Measurements from ENCODE around the gene CEP128. TPM values are rescaled to one million over a fixed set of nuclear protein-coding genes. Genes with fewer than 3 reads are reported as not detected.

The CEP128 gene
- total RNA-seq, 4 donors from 2014 or later = 5.6 to 9.0 (median 7.5) TPM

- TF ChIP-seq CTCF (IDR thresholded peaks at IDR 0.05; ENCODE audit: low read depth) = no peak
Observed at GRCh38 chr14:80959496-80959895, 18.0 kb upstream of the CEP128 start.

- no peak for TF ChIP-seq CTCF (IDR thresholded peaks at IDR 0.05; ENCODE audit: low read depth)
Observed at GRCh38 chr14:80958939-80959338, 17.4 kb upstream of the CEP128 start.

- TF ChIP-seq CTCF (IDR thresholded peaks at IDR 0.05; ENCODE audit: low read depth) = no peak
Observed at GRCh38 chr14:80958226-80958625, 16.7 kb upstream of the CEP128 start.

GRCh38 chr14:80957613-80958012 lies 16.1 kb upstream of the CEP128 start:
- TF ChIP-seq CTCF (IDR thresholded peaks at IDR 0.05; ENCODE audit: low read depth) = no peak

- TF ChIP-seq CTCF (IDR thresholded peaks at IDR 0.05; ENCODE audit: low read depth) = no peak
Observed at GRCh38 chr14:80956922-80957321, 15.4 kb upstream of the CEP128 start.

GRCh38 chr14:80956102-80956501 lies 14.6 kb upstream of the CEP128 start:
- no peak for TF ChIP-seq CTCF (IDR thresholded peaks at IDR 0.05; ENCODE audit: low read depth)

- TF ChIP-seq CTCF (IDR thresholded peaks at IDR 0.05; ENCODE audit: low read depth) = no peak
Observed at GRCh38 chr14:80955416-80955941, 13.9 kb upstream of the CEP128 start, which contains the start of gene TSHR. TSHR (plus strand) TSS chr14:80955621; CDS start chr14:80955681, 60 bp downstream.
